Left lung (tissue), 10 donors: ENCODE results near the gene FOLR2. TPM values are rescaled to one million over a fixed set of nuclear protein-coding genes. Genes with fewer than 3 reads are reported as not detected.

Experiments
- ATAC-seq: fragments of 200-7000 bp; cut with Tn5 transposase; one replicate; pipeline ENCODE4 v1.9.1; 2020; ENCODE audit warnings: moderate library complexity
- DNase-seq, 4 donors: peaks; one replicate each; pipeline ENCODE4 v3.0.0-alpha.2; 2013 to 2020
- H3K27ac ChIP-seq, 2 donors: fragments of 200-600 bp; sonication (generic) in 1 of 2; one replicate each; pipeline versions ENCODE4 v1.5.0 to v1.8.0; 2020 to 2021
- H3K27me3 ChIP-seq, 2 donors: fragments of 200-600 bp; sonication (generic) in 1 of 2; one replicate each; pipeline versions ENCODE4 v1.5.0 to v1.8.0; 2020 to 2021
- H3K36me3 ChIP-seq, 2 donors: fragments of 200-600 bp; sonication (generic) in 1 of 2; one replicate each; pipeline versions ENCODE4 v1.5.0 to v1.8.0; 2020 to 2021
- H3K4me1 ChIP-seq, 2 donors: fragments of 200-600 bp; one replicate each; pipeline ENCODE4 v1.8.0; 2021
- H3K4me3 ChIP-seq, 2 donors: fragments of 200-600 bp; sonication (generic) in 1 of 2; one replicate each; pipeline versions ENCODE4 v1.5.0 to v1.8.0; 2020 to 2021; ENCODE audit warnings: mild to moderate bottlenecking in 1 of 2
- H3K9me3 ChIP-seq, 2 donors: fragments of 200-600 bp; sonication (generic) in 1 of 2; one replicate each; pipeline versions ENCODE4 v1.5.0 to v1.8.0; 2020 to 2021
- CTCF ChIP-seq, 2 donors: fragments of 200-600 bp; sonication (generic) in 1 of 2; IDR thresholded peaks; one replicate each; pipeline versions ENCODE4 v1.5.0 to v1.8.0; 2021; ENCODE audit warnings: antibody characterized with exemption in 2 of 2
- intact Hi-C, 2 donors: fragments of 100-400 bp; cut with DNase I; formaldehyde crosslinking; loops; one replicate each; pipeline versions ENCODE4 v1.11.2 to v1.14.2; 2022
- polyA plus RNA-seq, 6 donors: library from polyadenylated mRNA; unstranded; fragments of 120-200 nt; gene quantifications; one replicate each; pipeline ENCODE4 v1.2.1, GENCODE V29; 2013; ENCODE audit not compliant: insufficient read length in 6 of 6
- total RNA-seq, 2 donors: library from RNA; stranded (reverse); fragmentation: NEBNext Ultra II Directional; extraction: Animal tissue kit (Norgen Biotek cat#: 25700); gene quantifications; one replicate each; pipeline ENCODE4 v1.2.1, GENCODE V29; 2021
- donor health status: DM: no; HTN: yes; CAD: no.
- donor health status: DM: no; HTN: no; CAD: no.

Gene FOLR2
- total and polyA plus RNA-seq, 8 donors = 14.5 to 50.2 (median 17.8) TPM

GRCh38 chr11:72228229-72228843, 11.7 kb downstream of the FOLR2 start:
- ATAC-seq (no peak), DNase-seq (no peak)
- Histone ChIP-seq H3K4me1 (peaks cover 10 to 21% of the 10 kb centered on the region in 2 donors), H3K9me3 (no peaks in the 10 kb centered on the region), H3K36me3 (peaks cover 4 to 67% of the 10 kb centered on the region in 2 donors), H3K27me3 (no peaks in the 10 kb centered on the region), H3K4me3 (no peak overlapping the region), H3K27ac (no peak overlapping the region)
- intact Hi-C loops = no loop called here
- no peak for TF ChIP-seq CTCF (IDR thresholded peaks at IDR 0.05)

- no peak for TF ChIP-seq CTCF (IDR thresholded peaks at IDR 0.05)
- peaks cover 4 to 72% of the 10 kb centered on the region in 2 donors for H3K36me3 ChIP-seq
- H3K27me3 ChIP-seq = no peaks in the 10 kb centered on the region
- peaks cover 10 to 21% of the 10 kb centered on the region in 2 donors for H3K4me1 ChIP-seq
- no peaks in the 10 kb centered on the region for H3K9me3 ChIP-seq
- ATAC-seq = no peak
- no peak overlapping the region for H3K4me3 ChIP-seq
- DNase-seq = no peak
- intact Hi-C loops = no loop called here
- no peak overlapping the region for H3K27ac ChIP-seq
Measured at GRCh38 chr11:72228844-72229231, 12.2 kb downstream of the FOLR2 start.

- Histone ChIP-seq H3K4me1 (peaks cover 10 to 21% of the 10 kb centered on the region in 2 donors), H3K4me3 (no peak overlapping the region), H3K27me3 (no peaks in the 10 kb centered on the region), H3K9me3 (no peaks in the 10 kb centered on the region), H3K36me3 (peaks cover 4 to 78% of the 10 kb centered on the region in 2 donors), H3K27ac (no peak overlapping the region)
- no peak for DNase-seq
- no peak for TF ChIP-seq CTCF (IDR thresholded peaks at IDR 0.05)
- no peak for ATAC-seq
- intact Hi-C loops = no loop called here
Measured at GRCh38 chr11:72229336-72229924, 12.8 kb downstream of the FOLR2 start.

- no peak overlapping the region for H3K27ac ChIP-seq
- H3K36me3 ChIP-seq = peaks cover 4 to 85% of the 10 kb centered on the region in 2 donors
- no peaks in the 10 kb centered on the region for H3K9me3 ChIP-seq
- DNase-seq (no peak), ATAC-seq (no peak)
- H3K27me3 ChIP-seq = no peaks in the 10 kb centered on the region
- H3K4me1 ChIP-seq = peaks cover 10 to 19% of the 10 kb centered on the region in 2 donors
- intact Hi-C loops = no loop called here
- TF ChIP-seq CTCF (IDR thresholded peaks at IDR 0.05) = no peak
- no peak overlapping the region for H3K4me3 ChIP-seq
Measured at GRCh38 chr11:72229925-72230763, 13.6 kb downstream of the FOLR2 start.

- no peaks in the 10 kb centered on the region for H3K27me3 ChIP-seq
- peaks cover 4 to 93% of the 10 kb centered on the region in 2 donors for H3K36me3 ChIP-seq
- intact Hi-C loops = no loop called here
- DNase-seq (no peak), ATAC-seq (no peak)
- TF ChIP-seq CTCF (IDR thresholded peaks at IDR 0.05) = no peak
- no peak overlapping the region for H3K4me3 ChIP-seq
- H3K9me3 ChIP-seq = no peaks in the 10 kb centered on the region
- no peak overlapping the region for H3K27ac ChIP-seq
- H3K4me1 ChIP-seq = peaks cover 8 to 12% of the 10 kb centered on the region in 2 donors
Measured at GRCh38 chr11:72230764-72231365, 14.3 kb downstream of the FOLR2 start.
